ENCODE measurements around the gene RAPGEF4. TPM values are rescaled to one million over a fixed set of nuclear protein-coding genes. Genes with fewer than 3 reads are reported as not detected.

RAPGEF4 gene
- total and polyA plus RNA-seq, 2 of the 8 experiments (the other 6 are each of a cell fraction or from before 2014, with no cell fraction given): 1.2 to 2.6 TPM

GRCh38 chr2:172772633-172773032, 37.0 kb downstream of the RAPGEF4 start (continued):
- TF ChIP-seq ZNF274 (IDR thresholded peaks at IDR 0.05; ENCODE audit: borderline replicate concordance, extremely low read depth, low read length): no peak

GRCh38 chr2:172774302-172774701, 38.7 kb downstream of the RAPGEF4 start:
- no peak for TF ChIP-seq KDM4A (IDR thresholded peaks at IDR 0.05; ENCODE audit: low read depth, low read length, severe bottlenecking)
- no peak for TF ChIP-seq RAD21 (IDR thresholded peaks at IDR 0.05 in 1 of 2, conservative IDR thresholded peaks at IDR 0.05 in 1 of 2; ENCODE audit: low read depth in 2 of 2, low read length in 2 of 2)
- no peak for TF ChIP-seq CHD1 (IDR thresholded peaks at IDR 0.05; ENCODE audit: low read depth, low read length)
- TF ChIP-seq TEAD4 (IDR thresholded peaks at IDR 0.05; ENCODE audit: low read depth, low read length): no peak
- no peak for TF ChIP-seq KDM1A (IDR thresholded peaks at IDR 0.05; ENCODE audit: borderline replicate concordance, low read length)
- no peak for TF ChIP-seq ATF3 (IDR thresholded peaks at IDR 0.05; ENCODE audit: insufficient read depth, low read depth, low read length)
- no peak for TF ChIP-seq MAFK (IDR thresholded peaks at IDR 0.05; ENCODE audit: low read depth, low read length)
- TF ChIP-seq POU5F1 (IDR thresholded peaks at IDR 0.05; ENCODE audit: low read depth, low read length): no peak
- Histone ChIP-seq H3K4me3 (ENCODE audit: extremely low read depth in 1 of 4, insufficient read depth in 2 of 4, low read depth in 3 of 4, low read length in 4 of 4) (no peak overlapping the region), H2BK20ac (ENCODE audit: low read length) (no peak overlapping the region), H3K14ac (ENCODE audit: insufficient read length) (no peak overlapping the region), H4K91ac (replicated peaks; ENCODE audit: insufficient read length, low read length) (no peak overlapping the region), H3K56ac (replicated peaks; ENCODE audit: insufficient read length, low read depth, low read length) (no peak overlapping the region), H3K18ac (ENCODE audit: extremely low read depth, low read length) (no peak overlapping the region), H3K36me3 (ENCODE audit: control insufficient read depth in 2 of 4, insufficient read depth in 4 of 4, low read length in 3 of 4) (no peaks in the 10 kb centered on the region), H2BK120ac (replicated peaks; ENCODE audit: low read depth, low read length) (no peak overlapping the region), H3K4me1 (replicated peaks in 1 of 4; ENCODE audit: control insufficient read depth in 3 of 4, insufficient read depth in 4 of 4, low read length in 3 of 4) (no peaks in the 10 kb centered on the region), H3K9me3 (ENCODE audit: insufficient read depth in 2 of 2, low read depth in 1 of 2, low read length in 1 of 2) (0 out of 4 replicates have a peak, but pooled peaks cover 0 to 3% of the 10 kb centered on the region in 2 experiments), H3K27me3 (replicated peaks in 1 of 4; ENCODE audit: control insufficient read depth in 3 of 4, extremely low read depth in 1 of 4, insufficient read depth in 3 of 4, low read length in 3 of 4) (peaks cover 0 to 1% (median 0%) of the 10 kb centered on the region in 4 experiments; a peak in 1 of 7 replicates), H3K23ac (ENCODE audit: insufficient read length) (no peak overlapping the region), H3K4ac (replicated peaks; ENCODE audit: insufficient read length, low read depth, low read length) (no peak overlapping the region), H4K8ac (ENCODE audit: extremely low read depth, insufficient read depth, low read length) (no peak overlapping the region), H2BK15ac (ENCODE audit: low read length) (no peak overlapping the region), H3K9ac (replicated peaks in 1 of 4; ENCODE audit: extremely low read depth in 1 of 4, low read depth in 3 of 4, low read length in 3 of 4) (no peak overlapping the region), H2AFZ (ENCODE audit: low read length) (no peak overlapping the region), H3K4me2 (ENCODE audit: insufficient read depth in 1 of 2, low read depth in 2 of 2, low read length in 2 of 2) (no peak overlapping the region), H3K79me2 (ENCODE audit: control insufficient read depth in 1 of 2, insufficient read depth in 2 of 2, low read length in 2 of 2) (no peaks in the 10 kb centered on the region), H3K79me1 (ENCODE audit: low read depth, low read length) (no peaks in the 10 kb centered on the region), H2AK5ac (ENCODE audit: low read depth, low read length) (no peak overlapping the region), H3K23me2 (ENCODE audit: low read depth, low read length) (no peaks in the 10 kb centered on the region), H2BK5ac (ENCODE audit: low read depth, low read length) (no peak overlapping the region), H4K5ac (ENCODE audit: insufficient read length, low read depth, low read length) (no peak overlapping the region), H4K20me1 (replicated peaks in 1 of 2; ENCODE audit: control insufficient read depth in 1 of 2, insufficient read depth in 2 of 2, low read length in 2 of 2) (no peaks in the 10 kb centered on the region), H2BK12ac (ENCODE audit: low read depth, low read length) (no peak overlapping the region), H3K27ac (ENCODE audit: low read depth, low read length) (no peak overlapping the region)
- POLR2A ChIA-PET (ENCODE audit: partially characterized antibody): no interaction called here
- CTCF ChIA-PET (ENCODE audit: partially characterized antibody): interaction anchor here (0.8 kb wide), 1 partner anchor 33 kb away, joined by 3 read pairs; no protein-coding TSS in a partner anchor
- DNase-seq (ENCODE audit: low read depth in 1 of 2, low spot score in 2 of 2): no peak
- no peak for FAIRE-seq

All from H1 (cell line).